Right lobe of liver (tissue), 6 donors: ENCODE results near the gene ANO6. TPM values are rescaled to one million over a fixed set of nuclear protein-coding genes. Genes with fewer than 3 reads are reported as not detected.

Source experiments
- ATAC-seq, 4 donors: fragments of 200-7000 bp; cut with Tn5 transposase; one replicate each; pipeline ENCODE4 v1.9.1; 2020; ENCODE audit warnings: mild to moderate bottlenecking in 4 of 4, moderate library complexity in 4 of 4
- DNase-seq, 3 donors: peaks; one replicate each; pipeline ENCODE4 v3.0.0-alpha.2; 2020
- H3K27ac ChIP-seq, 3 donors: fragments of 200-600 bp; one replicate each; pipeline ENCODE4 v1.8.0; 2022
- H3K27me3 ChIP-seq, 2 donors: fragments of 200-600 bp; one replicate each; pipeline ENCODE4 v1.8.0; 2022
- H3K36me3 ChIP-seq, 4 donors: fragments of 200-600 bp; sonication (generic) in 1 of 4; one replicate each; pipeline versions ENCODE4 v1.5.1 to v1.8.0; 2017 to 2022; ENCODE audit warnings: control low read depth in 1 of 4
- H3K4me1 ChIP-seq, 4 donors: fragments of 200-600 bp; sonication (generic) in 1 of 4; one replicate each; pipeline versions ENCODE4 v1.5.1 to v1.8.0; 2017 to 2022; ENCODE audit warnings: control low read depth in 1 of 4
- H3K4me3 ChIP-seq, 3 donors: fragments of 200-600 bp; one replicate each; pipeline ENCODE4 v1.8.0; 2022
- H3K9me3 ChIP-seq, 4 donors: fragments of 200-600 bp; sonication (generic) in 1 of 4; one replicate each; pipeline versions ENCODE4 v1.5.1 to v1.8.0; 2017 to 2022; ENCODE audit warnings: control low read depth in 1 of 4
- CTCF ChIP-seq, 4 donors: fragments of 200-600 bp in 3 of 4; fragments of 450-650 bp in 1 of 4; IDR thresholded peaks; one replicate each; pipeline versions ENCODE4 v1.5.1 to v1.8.0; 2016 to 2022; ENCODE audit warnings: antibody characterized with exemption in 4 of 4, mild to moderate bottlenecking in 2 of 4
- POLR2A ChIP-seq: fragments of 450-650 bp; IDR thresholded peaks from one replicate; pipeline ENCODE4 v1.6.1; 2017; ENCODE audit warnings: antibody characterized with exemption, mild to moderate bottlenecking
- WGBS: methylation state at CpG from one replicate; pipeline ENCODE4 v1.1.6; 2018; ENCODE audit warnings: low coverage, low lambda C conversion rate; ENCODE audit not compliant: insufficient coverage; ENCODE audit errors: missing lambda C conversion rate; 5-methylcytosine and 5-hydroxymethylcytosine counted together
- intact Hi-C, 2 donors: fragments of 100-400 bp; cut with DNase I; formaldehyde crosslinking; loops; one replicate each; pipeline versions ENCODE4 v1.11.2 to v1.14.1; 2022
- total RNA-seq, 6 experiments: library from RNA; depleted of rRNA in 2 of 6; stranded (reverse); fragments of >200 nt in 2 of 6; fragmentation: NEBNext Ultra II Directional in 3 of 6; extraction: Animal tissue kit (Norgen Biotek cat#: 25700) in 3 of 6; gene quantifications; one replicate each; pipeline versions ENCODE4 v1.1.0 to v1.2.4, GENCODE V29; 2016 to 2023
- donor health status: DM: no; HTN: yes; CAD: no.
- donor health status: DM: no; HTN: no; CAD: no.
- donor health status: DM: no; HTN: no; CAD: no.
- donor health status: DM: no; HTN: yes; CAD: no.
- donor health status: DM: no; HTN: yes; CAD: no.

ANO6 gene
- total RNA-seq, 6 experiments from 2014 or later: 41.8 to 78.5 (median 48.9) TPM

DNA sequence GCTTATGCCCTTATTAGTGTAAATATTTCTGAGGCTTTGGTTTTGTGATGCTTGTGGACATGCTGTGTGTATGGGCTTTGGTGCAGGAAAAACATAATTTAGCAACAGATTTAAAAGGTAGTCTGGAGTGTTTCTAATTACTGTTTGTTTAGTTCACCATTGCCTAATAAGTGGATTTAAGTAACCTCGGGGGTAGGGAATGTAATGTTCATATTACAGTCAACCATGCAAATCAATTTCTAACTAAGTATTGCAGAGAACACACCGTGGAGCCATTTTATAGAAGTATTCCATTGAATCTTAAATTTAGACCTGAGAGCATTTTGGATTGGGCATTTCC, 53.5 kb downstream of the ANO6 start:
- intact Hi-C loops: no loop called here

DNA sequence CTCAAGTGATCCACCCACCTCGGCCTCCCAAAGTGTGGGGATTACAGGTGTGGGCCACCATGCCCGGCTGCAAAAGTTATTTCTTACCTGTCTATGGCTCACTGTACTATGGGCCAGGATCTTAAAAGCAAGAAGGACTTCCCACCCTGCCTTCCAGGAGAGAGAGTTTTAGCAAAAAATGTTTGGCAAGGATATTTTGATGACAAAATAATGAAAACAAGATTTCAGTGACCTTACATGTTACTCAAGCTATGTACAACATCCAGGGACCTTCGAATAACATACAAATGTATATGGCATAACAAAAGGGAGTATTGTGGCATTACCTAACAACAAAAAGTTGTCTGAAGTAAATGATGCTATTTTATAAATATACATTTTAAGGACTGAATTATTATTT, 55.1 kb downstream of the ANO6 start:
- DNase-seq (no peak), ATAC-seq (no peak)
- Histone ChIP-seq H3K27ac (no peak overlapping the region), H3K27me3 (no peaks in the 10 kb centered on the region), H3K9me3 (no peaks in the 10 kb centered on the region), H3K4me3 (no peak overlapping the region), H3K4me1 (peaks cover 0 to 23% (median 7%) of the 10 kb centered on the region in 4 donors), H3K36me3 (no peaks in the 10 kb centered on the region)
- intact Hi-C loops: no loop called here
- 96% methylated on average over 2 of the region's 3 CpGs for WGBS
- TF ChIP-seq POLR2A: no peak
- no peak for TF ChIP-seq CTCF (IDR thresholded peaks at IDR 0.05)

More for the DNA sequence above, 53.5 kb downstream of the ANO6 start:
- H3K4me1 ChIP-seq: peaks cover 0 to 23% (median 7%) of the 10 kb centered on the region in 4 donors
- H3K27me3 ChIP-seq: no peaks in the 10 kb centered on the region
- WGBS: 22% methylated on average over 2 of the region's 2 CpGs
- TF ChIP-seq CTCF (IDR thresholded peaks at IDR 0.05) (no peak), POLR2A (no peak)
- H3K9me3 ChIP-seq: no peaks in the 10 kb centered on the region
- H3K36me3 ChIP-seq: no peaks in the 10 kb centered on the region
- H3K27ac ChIP-seq: peak overlapping the region in 1 of 3 donors; percentile 43
- ATAC-seq (peak in 3 of 4 donors; percentile 13 to 53 (median 45)), DNase-seq (no peak)
- no peak overlapping the region for H3K4me3 ChIP-seq

DNA sequence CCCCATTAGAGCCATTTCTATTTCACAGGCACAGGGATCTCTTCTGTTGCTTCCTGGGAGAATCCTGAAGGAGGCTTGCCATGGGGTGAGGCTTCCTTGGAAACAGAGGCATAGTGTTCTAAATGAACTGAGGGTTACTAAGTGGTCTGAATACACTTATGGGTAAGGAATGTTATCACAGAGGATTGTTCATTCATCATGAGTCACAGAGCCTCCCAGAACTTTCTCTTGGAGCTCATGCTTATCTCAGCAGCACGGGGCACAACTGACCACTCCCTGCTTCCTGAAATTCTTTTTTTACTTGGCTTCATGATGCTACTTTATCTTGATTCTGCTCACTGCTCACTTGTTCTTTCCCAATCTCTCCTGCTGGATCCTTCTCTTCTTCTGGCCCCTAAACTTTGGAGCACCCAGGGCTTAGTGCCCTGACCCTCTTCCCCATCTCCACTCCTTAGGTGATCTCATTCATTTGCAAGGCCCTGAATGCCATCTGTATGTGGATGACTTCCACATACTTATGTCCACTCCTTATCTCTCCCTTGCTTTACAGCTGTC, 57.9 kb downstream of the ANO6 start:
- H3K27me3 ChIP-seq: no peaks in the 10 kb centered on the region
- whole genome bisulfite sequencing: 71% methylated on average over 1 of the region's 1 CpG
- no peaks in the 10 kb centered on the region for H3K9me3 ChIP-seq
- H3K27ac ChIP-seq: no peak overlapping the region
- ATAC-seq (peak; percentile 25 to 70 (median 46)), DNase-seq (no peak)
- no peaks in the 10 kb centered on the region for H3K36me3 ChIP-seq
- H3K4me1 ChIP-seq: peaks cover 0 to 22% (median 6%) of the 10 kb centered on the region in 4 donors
- no peak overlapping the region for H3K4me3 ChIP-seq
- intact Hi-C loops: no loop called here
- TF ChIP-seq POLR2A: no peak

GRCh38 chr12:45276154-45276755, 60.4 kb downstream of the ANO6 start:
- H3K4me1 ChIP-seq: peaks cover 0 to 27% (median 9%) of the 10 kb centered on the region in 4 donors
- DNase-seq (no peak), ATAC-seq (peak in 1 of 4 donors; percentile 40)
- intact Hi-C loops: no loop called here
- TF ChIP-seq CTCF (IDR thresholded peaks at IDR 0.05): no peak
- no peak for TF ChIP-seq POLR2A
- no peak overlapping the region for H3K4me3 ChIP-seq
- H3K9me3 ChIP-seq: no peaks in the 10 kb centered on the region
- 72% methylated on average over 5 of the region's 5 CpGs for WGBS
- no peaks in the 10 kb centered on the region for H3K36me3 ChIP-seq
- H3K27me3 ChIP-seq: no peaks in the 10 kb centered on the region
- no peak overlapping the region for H3K27ac ChIP-seq

DNA sequence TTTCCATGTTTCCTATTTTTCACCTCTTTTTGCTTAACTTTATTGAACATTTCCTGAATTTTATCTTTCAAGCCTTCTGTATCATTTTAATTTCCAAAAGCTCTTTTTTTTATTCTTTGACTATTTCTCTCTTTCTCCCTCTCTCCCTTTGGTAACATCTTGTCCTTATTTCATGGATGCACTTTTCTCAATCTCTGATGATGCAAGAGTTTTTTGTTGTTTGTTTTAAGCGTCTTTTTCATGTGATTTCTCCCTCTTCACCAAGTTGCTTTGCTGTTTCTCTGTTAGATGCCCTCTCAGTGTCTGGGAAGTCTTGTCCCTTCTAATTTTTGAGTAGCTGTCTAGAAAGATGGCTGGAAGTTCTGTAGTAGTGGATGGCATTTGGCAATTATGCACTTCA, 62.6 kb downstream of the ANO6 start:
- Histone ChIP-seq H3K9me3 (no peaks in the 10 kb centered on the region), H3K27ac (no peak overlapping the region), H3K4me1 (peaks cover 0 to 39% (median 9%) of the 10 kb centered on the region in 4 donors), H3K36me3 (no peaks in the 10 kb centered on the region), H3K27me3 (no peaks in the 10 kb centered on the region), H3K4me3 (no peak overlapping the region)
- ATAC-seq: no peak
- no peak for DNase-seq
- 18% methylated on average over 1 of the region's 1 CpG for WGBS
- no peak for TF ChIP-seq CTCF (IDR thresholded peaks at IDR 0.05)
- TF ChIP-seq POLR2A: no peak
- intact Hi-C loops: no loop called here
